KG1 (cell line): Measurements from ENCODE around the gene CYP27C1.
"Not testable (repeated sequence)": the region's sequence is repeated elsewhere in the genome, so short reads cannot be mapped to it uniquely, and the experiment has no call there.

ENCODE experiments used
- DNase-seq: peaks from one replicate; lab custom pipeline; 2025; lab: John Stamatoyannopoulos, UW

The CYP27C1 gene

DNA sequence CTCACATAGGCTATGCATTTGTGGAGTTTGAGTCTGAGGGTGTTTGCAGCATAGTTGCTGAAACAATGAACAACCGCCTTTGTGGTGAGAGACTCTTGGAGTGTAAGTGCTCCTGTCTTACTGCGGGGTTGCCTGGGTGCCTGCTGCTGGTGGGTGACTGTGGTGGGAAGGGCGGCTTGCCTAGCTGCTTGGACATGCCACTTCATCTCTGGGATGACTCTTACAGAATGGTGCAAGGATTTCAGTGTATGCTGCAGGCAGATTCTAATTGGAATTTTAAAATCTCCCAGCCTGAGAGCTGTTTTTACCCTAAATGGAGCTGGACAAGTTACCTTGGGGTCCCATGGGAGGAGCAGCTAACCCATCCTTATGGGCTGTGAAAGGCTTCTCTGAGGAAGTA is 50.1 kb downstream of the CYP27C1 start:
- DNase-seq: no peak

DNA sequence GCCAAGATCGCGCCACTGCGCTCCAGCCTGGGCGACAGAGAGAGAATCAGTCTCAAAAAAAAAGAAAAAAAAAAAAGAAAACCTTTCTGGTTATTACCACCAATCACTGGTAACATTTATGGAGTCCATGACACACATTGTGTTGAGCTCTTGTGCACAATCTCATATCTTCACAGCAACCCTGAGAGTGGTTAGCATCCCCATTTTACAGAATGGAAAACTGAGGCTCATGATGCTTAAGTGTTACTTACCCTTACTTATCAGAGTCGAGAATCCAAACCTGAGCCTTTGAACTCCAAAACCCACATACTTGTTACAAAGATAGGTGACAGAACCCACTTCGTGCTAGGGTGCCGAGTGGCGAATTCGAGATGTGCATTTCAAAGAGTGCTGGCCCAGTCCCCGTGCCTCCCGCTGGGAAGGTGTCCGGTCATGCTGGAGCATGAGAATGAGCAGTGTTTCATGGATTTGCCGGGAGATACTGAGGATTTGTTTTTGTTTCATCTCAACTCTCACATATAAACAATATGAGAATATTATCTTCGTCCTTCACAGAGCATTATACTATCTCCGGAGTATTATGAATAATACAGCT is 50.9 kb downstream of the CYP27C1 start:
- DNase-seq: no peak

DNA sequence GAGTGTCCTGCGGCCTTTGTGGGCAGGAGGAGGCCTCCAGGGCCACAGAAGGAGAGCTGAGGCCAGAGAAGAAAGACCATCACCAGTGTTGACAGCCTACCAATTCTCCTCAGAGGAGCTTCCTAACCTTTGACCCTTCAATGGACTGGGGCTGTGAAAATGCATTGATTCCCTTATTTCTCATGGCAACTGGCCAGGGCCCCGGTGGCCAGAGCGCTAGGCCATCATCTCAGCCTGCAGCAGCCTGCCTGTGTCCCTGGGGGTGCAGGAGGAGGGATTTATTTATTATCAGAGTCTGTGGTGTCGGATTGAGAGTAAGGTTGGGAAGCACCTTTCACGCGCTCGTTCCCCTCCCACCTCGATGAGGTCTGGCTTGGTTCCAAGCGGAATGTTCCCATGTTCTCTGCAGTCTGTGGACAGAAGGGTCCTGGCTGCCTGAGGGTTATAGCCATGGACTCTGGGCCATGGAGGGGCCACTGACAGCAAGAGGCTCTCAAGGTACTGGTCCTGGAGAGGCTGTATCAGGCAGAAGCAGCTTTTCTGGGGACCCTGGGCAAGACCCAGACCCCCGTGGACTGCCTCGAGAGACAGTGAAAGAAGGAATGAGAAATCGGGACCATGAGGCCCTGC is 53.8 kb downstream of the CYP27C1 start:
- no peak for DNase-seq

DNA sequence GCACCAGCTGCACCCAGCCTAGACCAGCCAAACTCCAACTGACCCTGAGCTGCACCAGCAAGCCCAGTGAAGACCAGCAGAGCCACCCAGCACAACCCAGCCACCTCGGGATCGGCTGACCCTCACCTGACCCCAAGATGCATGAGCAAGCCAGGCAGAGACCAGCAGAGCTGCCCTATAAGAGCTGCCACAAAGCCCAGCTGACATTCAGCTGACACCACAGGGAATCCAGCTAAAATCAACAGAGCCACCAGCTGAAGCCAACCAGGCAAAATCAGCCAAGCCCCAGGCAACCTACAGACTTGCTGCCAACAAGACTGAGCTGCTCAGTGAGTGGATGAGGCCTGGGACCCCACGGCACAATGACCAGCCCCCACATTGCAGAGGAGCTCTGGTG is 54.6 kb downstream of the CYP27C1 start:
- no peak for DNase-seq

DNA sequence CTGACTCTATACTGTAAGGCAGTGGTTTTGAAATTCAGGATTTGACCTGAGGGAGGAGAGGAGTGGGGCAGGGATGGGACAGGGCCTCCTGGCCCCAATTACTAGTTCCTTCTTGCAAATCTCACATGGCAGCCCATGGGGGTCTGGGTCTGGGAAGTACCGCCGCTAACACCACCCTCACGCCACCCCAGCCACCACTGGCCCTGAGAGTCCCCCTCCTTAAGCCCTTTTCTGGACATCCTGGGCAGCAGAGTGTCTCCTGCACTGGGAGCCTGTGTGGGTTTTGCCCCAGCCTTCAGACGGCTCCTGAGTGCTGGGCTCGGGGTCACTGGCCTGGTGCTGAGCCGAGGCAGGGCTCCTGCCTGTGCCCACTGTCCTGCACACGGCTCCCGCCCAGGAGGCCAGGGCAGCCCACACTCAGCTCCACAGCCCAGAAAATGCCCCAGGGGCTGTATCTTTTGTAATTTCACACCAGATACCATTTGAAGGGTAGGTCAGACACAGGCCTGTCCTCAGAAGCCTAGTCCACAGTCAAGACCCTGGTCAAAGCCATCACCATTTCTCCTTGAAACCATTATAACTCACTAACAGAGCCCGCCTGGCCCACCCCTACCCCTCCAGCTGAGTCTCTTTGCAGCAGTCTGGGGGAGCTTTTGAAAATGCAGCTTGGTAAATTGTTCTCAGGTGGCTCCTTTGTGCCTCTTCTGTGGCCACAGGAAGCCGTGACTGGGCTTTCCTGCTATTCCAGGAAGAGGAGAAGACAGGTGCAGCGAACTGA is 55.1 kb downstream of the CYP27C1 start:
- no peak for DNase-seq

DNA sequence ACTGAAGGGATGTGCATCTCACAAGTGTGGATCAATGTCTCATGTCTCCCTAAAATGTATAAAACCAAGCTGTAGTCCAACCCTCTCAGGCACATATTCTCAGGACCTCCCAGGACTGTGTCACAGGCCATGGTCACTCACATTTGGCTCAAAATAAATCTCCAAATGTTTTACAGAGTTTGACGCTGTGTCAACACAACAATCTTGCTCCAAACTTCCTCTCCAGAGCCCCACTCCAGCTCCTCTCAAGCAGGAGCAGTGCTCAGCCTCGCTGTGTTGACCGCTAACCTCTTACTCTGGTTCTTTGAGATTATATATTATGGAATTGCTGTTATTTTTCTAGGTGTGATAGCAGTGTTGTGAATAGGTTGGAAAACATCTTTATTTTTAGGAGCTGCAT is 56.2 kb downstream of the CYP27C1 start:
- DNase-seq: no peak

DNA sequence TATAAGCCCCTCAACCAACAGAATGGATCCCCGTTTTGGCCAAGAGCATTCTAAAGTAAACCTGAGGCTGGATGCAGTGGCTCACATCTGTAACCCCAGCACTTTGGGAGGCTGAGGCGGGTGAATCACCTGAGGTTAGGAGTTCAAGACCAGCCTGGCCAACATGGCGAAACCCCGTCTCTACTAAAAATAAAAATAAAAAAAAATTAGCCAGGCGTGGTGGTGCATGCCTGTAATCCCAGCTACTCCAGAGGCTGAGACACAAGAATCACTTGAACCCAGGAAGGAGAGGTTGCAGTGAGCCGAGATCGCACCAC is 57.1 kb downstream of the CYP27C1 start:
- not testable (repeated sequence) for DNase-seq

DNA sequence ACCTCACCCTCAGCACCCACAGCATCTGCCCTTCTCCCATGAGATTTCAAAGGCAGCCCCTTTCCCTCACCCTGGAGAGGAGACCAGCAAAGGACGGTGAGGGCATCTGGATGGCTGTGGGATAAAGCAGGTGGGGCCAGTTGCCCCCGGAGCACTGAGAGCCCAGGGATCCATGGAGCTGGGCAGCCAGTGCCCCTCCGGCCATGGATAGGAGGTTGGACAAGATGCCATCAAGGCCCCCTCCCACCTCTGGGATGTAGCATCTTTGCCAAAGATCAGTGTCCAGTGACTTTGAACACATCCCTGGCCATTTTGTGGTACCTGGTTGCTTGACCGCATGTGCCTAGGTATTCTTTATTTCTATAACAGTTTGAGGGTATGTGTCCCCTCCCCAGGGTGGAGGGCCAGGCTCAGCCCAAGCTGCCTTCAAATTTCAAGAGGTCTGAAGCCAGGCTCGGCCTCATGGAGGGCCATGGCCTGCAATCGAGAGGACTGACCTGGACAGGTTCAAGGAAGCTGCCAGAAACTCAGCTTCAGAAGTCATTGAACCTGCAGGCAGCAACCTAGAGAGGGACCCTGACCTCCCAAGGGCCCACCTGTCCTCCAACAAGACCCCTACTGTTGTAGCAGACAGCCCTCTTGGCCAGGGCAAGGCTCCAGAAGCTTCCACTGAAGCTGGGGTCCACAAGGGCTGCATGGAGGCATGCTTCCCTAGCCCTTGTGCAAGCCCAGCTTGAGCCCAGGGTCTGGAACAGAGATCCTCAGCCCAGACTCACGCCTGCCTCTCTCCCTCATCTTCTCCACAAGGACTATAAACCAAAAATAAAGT is 57.6 kb downstream of the CYP27C1 start:
- DNase-seq: no peak

DNA sequence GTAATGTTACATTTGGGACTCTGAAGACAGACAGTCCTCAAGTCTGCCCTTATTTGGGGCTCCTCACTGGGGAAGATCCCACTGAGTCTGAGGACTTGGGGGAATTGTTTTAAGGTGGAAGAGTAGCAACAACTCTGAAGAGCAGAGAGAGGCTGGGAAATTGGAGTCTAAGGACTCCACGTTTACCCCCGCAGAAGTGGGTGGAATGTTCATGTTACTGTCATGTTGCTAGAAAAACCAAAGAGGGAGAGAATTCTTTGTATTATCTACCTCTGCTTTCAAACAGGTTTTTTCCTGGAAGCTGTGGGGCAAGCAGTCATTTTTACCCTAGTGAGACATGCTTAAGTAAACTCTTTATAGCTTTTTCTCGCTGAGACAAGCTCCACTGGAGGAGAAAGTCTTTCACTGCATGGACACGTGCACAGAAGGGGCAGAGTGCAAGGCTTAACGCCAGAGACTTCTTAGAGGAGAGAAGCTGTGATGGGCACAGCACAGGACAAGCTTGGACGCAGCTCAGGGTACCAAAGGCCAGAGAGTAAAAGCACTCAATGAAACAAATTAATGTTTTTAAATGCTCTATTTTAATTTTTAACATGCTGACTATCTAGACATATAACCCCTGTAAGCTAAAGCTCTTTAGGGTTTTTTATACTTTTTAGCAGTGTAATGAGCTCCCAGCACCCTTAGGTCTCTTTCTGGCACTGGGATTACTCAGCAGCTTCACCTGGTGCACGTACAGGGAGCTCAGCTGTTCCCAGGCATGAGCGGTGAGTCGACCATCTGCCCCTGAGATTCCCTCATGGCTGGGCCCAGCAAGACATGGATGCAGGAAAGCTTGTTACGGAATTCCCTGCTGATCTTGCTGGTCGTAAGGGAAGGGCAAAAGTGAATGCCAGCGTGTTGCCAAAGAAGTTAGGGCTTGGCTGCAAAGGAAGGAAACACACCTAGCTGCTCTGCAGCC is 58.6 kb downstream of the CYP27C1 start:
- DNase-seq: no peak

DNA sequence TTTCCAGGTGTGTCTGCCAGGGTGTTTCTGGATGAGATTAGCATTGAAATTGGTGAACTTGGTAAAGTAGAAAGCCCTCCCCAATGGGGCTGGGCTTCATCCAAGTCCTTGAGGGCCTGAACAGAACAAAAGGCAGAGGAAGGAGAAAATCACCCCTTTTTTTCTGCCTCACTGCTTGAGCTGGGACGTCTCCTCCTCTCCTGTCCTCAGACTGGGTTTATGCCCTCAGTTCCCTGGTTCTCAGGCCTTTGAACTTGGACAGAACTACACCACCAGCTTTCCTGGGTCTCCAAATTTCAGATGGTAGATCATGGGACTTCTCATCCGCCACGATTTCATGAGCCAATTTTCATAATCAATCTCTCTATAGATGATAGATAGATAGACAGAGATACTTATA is 59.4 kb downstream of the CYP27C1 start:
- no peak for DNase-seq

DNA sequence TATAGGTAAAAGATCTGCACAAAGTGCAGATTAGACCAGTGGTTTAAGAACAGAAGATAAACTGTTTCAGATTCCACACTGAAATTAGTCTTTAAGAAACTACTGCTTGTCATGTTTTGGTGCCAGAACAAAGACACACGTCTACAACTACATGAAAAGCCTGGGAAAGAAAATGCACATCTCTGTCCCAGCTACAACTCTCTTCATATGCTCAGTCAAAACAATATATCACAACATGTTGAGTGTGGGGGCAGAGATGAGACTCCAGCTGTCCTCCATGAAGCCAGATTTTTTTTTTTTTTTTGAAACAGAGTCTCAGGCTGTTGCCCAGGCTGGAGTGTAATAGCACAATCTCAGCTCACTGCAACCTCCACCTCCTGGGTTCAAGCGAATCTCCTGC is 60.6 kb downstream of the CYP27C1 start:
- DNase-seq: no peak

DNA sequence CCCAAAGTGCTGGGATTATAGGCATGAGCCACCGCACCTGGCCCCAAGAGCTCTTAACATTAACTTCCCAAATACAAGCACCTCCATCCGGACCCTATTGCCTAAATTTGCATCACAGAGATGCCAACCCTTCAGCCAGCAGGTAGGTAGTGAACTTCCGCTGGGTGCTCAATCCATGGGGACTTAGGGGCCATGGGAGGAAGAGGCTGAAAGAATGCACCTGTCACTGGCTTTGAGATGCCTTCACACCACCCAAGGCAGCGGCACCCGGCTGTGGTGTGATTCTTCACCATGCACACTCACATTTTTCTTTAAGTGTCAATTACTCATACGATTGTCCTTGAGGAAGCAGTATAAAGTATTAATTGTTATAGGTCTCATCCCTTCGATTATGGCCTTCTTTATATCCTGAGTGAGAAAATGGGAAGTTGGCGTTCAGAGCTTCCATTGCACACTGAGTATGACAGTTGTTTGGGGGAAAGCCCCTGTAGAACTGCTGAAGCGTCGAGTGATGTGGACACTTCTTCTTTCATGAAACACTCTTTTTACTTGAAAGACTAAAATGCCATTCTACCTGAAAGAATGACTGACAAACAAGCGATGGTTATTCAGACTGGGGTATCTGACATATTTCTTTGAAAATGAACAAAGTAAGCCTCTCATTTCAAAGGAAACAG is 61.3 kb downstream of the CYP27C1 start:
- DNase-seq: no peak

DNA sequence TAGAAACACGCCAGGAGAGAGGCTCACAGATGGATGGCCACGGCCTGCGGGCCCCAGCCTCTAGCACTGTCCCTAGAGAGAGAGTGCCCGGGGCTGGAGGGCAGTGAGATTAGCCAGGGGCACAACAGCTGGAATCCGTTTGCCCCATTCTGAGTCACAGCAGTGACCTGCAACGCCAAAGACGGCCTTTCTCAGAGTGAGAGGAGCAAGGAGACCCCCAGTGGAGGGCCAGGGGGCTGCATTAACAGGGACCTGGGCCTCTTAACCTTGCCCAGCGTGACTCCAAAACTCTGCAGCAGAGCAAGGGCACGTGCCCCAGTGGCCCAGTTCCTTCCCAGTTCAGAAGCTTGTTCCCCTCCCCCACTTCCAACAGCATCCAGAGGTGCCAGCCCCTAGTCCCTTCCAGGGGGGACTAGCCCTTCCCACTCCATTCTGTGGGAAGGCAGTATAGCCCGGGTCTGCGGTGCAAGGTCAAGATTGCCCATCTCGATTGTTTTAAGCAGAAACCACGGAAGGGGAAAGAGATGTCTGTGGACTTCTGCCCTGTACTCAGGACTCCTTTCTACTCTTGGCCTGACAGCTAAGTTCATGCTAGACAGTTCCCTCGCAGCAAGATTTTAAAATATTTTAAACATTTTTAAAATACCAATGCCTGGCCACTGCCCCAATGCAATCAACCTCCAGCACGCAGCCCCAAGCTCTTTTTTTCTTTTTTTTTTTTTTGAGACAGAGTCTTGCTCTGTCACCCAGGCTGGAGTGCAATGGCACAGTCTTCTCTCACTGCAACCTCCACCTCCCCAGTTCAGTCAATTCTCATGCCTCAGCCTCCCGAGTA is 62.2 kb downstream of the CYP27C1 start:
- DNase-seq: no peak

DNA sequence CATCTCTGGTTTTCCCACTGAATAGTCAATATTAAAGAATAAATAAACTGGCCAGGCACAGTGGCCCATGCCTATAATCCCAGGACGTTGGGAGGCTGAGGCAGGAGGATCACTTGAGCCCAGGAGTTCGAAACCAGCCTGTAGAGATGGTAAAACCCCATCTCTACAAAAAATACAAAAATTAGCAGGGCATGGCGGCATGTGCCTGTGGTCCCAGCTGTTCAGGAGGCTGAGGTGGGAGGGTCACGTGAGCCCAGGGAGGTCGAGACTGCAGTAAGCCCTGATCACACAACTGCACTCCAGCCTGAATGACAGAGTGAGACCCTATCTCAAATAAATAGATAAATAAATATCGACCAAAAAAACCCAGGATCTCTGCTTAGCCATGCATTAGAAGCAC is 63.0 kb downstream of the CYP27C1 start:
- no peak for DNase-seq

DNA sequence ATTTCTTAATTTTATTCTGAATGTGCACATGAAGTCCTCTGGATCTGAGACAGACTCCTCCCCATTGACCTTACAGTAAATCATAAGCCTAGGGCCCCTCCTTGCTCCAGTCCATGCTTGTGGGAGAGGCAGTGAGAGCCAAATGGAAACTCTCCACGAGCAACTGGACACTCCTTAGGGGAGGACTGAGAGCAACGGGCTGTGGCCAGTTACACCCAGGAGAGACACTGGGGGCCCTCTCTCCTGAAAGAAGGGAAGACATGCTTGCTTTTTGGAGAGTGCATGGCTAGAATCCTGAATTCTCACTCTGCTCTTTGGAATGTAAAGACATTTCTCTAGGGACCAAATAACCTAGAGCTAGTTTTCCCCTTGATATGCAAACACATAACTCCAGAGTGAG is 64.2 kb downstream of the CYP27C1 start:
- no peak for DNase-seq

DNA sequence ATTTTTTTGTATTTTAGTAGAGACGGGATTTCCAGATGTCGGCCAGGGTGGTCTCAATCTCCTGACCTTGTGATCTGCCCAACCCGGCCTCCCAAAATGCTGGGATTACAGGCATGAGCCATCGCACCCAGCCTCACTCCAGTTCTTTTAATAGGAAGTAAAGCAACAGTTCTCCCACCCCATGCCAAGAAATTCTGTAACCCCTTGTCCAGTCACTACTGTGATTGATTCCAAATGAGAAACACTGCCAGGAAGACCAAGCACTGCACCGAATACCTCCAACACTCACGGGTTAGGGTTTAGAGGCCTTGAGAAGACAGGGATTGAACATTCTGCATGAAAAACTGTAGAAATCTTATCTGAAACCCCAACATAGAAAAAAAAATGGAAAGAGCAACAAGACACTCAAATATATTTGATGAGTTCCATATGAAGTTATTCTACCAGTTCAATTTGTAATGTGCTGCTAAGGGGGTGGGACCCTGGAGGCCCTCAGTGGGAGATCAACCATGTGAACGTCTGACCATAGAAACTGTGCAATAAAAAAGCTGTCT is 65.0 kb downstream of the CYP27C1 start:
- no peak for DNase-seq

DNA sequence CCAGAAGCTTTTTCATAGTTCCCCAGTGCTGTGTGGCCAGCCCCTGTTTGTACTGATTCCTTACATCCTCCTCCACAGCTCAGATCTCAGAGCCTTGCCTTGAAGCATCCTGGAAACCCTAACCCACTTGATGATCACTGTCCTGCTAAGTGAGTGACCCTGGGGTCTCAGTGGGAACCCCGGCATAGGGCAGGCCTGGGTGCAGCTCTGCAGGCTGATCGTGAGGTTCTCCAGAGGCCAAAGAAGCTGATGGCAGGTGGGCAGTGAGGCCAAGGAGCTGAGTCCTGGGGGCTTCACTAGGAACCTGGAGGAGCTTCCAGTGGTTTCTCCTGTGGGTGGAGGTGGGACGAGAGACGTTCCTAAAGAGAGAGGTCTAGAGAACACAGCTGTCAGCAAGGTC is 65.7 kb downstream of the CYP27C1 start:
- DNase-seq: no peak

DNA sequence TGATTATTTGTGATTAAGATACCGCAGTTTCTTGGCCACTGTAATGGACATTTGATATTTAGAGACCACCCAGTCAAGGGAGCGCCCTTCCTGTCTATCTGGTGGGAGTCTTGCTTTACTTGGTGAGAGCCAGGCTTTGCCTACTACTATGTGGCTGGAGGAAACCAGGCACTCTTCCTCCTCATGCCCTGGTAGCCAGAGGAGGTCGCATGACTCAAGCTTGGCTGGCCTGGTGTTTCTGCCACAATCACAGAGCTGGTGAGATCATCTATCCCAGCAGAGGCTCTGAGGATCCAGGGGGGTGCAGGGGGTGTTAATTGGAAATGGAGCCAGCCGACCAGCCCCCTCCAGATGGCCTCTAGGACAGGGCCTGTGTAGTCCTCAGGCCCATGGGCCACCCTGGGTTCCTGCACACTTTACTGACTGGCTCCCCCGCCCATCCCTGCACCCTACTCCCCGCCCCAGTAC is 66.4 kb downstream of the CYP27C1 start:
- no peak for DNase-seq

DNA sequence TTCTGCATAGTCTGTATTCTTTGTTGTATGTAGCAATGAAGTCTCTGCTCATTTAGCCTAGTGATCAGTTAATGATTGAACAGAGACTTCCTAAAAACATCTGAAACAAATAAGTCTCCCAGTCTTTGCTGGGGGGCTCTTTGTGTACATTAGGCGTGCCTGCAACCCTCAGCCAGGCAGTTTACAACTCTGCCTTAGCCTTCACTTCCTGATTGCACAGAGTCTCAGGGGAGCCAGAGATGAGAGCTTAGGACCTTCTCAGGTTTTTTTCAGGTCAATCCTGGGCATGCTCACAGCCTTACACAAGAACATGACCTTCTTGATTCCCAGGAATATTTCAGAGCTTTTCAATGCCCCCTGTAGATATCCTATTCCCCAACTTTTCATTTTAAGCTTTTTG is 69.1 kb downstream of the CYP27C1 start:
- DNase-seq: no peak

DNA sequence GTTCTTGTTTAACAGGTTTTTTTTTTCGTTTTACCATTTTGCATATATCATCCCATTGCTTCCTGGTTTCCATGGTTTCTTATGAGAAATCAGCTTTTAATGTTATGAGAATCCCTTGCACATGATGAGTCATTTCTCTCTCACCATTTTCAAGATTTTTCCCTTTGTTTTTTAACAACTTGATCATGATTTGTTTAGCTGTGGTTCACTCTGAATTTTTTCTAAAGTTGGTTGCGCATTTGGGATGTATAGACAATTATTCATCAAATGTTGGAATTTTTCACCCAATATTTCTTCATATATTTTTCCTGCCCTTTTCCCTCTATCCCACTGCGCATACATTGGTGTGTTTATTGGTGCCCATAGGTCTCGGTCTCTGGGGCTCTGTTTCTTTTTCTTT is 70.7 kb downstream of the CYP27C1 start:
- no peak for DNase-seq
